Measurements from ENCODE around the gene COMTD1.
"Not testable (repeated sequence)": the region's sequence is repeated elsewhere in the genome, so short reads cannot be mapped to it uniquely, and the experiment has no call there.

The COMTD1 gene

GRCh38 chr10:75195035-75195763, 40.6 kb downstream of the COMTD1 start:
- no peak for DNase-seq (ENCODE audit: low read depth in 2 of 2)

- DNase-seq (ENCODE audit: low read depth in 2 of 2): not testable (repeated sequence)
Measured at GRCh38 chr10:75194625-75195024, 41.1 kb downstream of the COMTD1 start.

GRCh38 chr10:75191821-75192568, 43.8 kb downstream of the COMTD1 start:
- DNase-seq (ENCODE audit: low read depth in 2 of 2): no peak

- no peak for DNase-seq (ENCODE audit: low read depth in 2 of 2)
Measured at GRCh38 chr10:75189266-75190096, 46.3 kb downstream of the COMTD1 start.

GRCh38 chr10:75188522-75188921, 47.2 kb downstream of the COMTD1 start:
- DNase-seq (ENCODE audit: low read depth in 2 of 2): not testable (repeated sequence)

GRCh38 chr10:75187961-75188426, 47.8 kb downstream of the COMTD1 start:
- peak; percentile 36 to 50 for DNase-seq (ENCODE audit: low read depth in 2 of 2)

- DNase-seq (ENCODE audit: low read depth in 2 of 2): no peak
Measured at GRCh38 chr10:75186310-75186709, 49.4 kb downstream of the COMTD1 start.

Measured in stimulated activated CD8-positive, alpha-beta memory T cell treated with anti-CD3 and anti-CD28 coated beads, Interleukin-7, amount 100 ng/mL, for 1 hour (primary cell).